H1 (cell line): Measurements from ENCODE around the gene IFNG-AS1. TPM values are rescaled to one million over a fixed set of nuclear protein-coding genes. Genes with fewer than 3 reads are reported as not detected.
A peak's percentile ranks its signal among the peaks of the same experiment; 100 is the strongest.

Source experiments
- CTCF ChIA-PET: fragments of 300-600 bp; sonication (Branson Sonifier 250); formaldehyde crosslinking; loops from one replicate; lab custom pipeline; 2021; ENCODE audit not compliant: partially characterized antibody; lab: Charles Lee
- POLR2A ChIA-PET: fragments of 300-600 bp; sonication (Branson Sonifier 250); formaldehyde crosslinking; loops from one replicate; lab custom pipeline; 2021; ENCODE audit warnings: inconsistent platforms; ENCODE audit not compliant: partially characterized antibody; lab: Charles Lee
- DNase-seq, 2 experiments: peaks; one replicate each; pipeline versions ENCODE4 v3.0.0 to v3.0.0-alpha.2; 2010 to 2022; ENCODE audit warnings: low spot score in 2 of 2, low read depth in 1 of 2, mixed read lengths in 1 of 2
- FAIRE-seq: peaks from 2 replicates; lab custom pipeline; 2011; peaks lifted over from hg19 to GRCh38; lab: Jason Lieb, UNC
- H2AFZ ChIP-seq: 2 replicates; pipeline ENCODE4 v1.8.1; 2012; ENCODE audit warnings: low read length, inconsistent platforms
- H2AK5ac ChIP-seq: 2 replicates; pipeline ENCODE4 v1.6.1; 2013; ENCODE audit warnings: low read depth, low read length
- H2BK120ac ChIP-seq: replicated peaks from 2 replicates; pipeline ENCODE3; 2013; ENCODE audit warnings: low read depth, low read length, inconsistent platforms
- H2BK12ac ChIP-seq: 2 replicates; pipeline ENCODE4 v1.6.1; 2013; ENCODE audit warnings: low read depth, low read length
- H2BK15ac ChIP-seq: 2 replicates; pipeline ENCODE4 v1.6.1; 2013; ENCODE audit warnings: low read length
- H2BK20ac ChIP-seq: 2 replicates; pipeline ENCODE4 v1.6.1; 2013; ENCODE audit warnings: low read length
- H2BK5ac ChIP-seq: 2 replicates; pipeline ENCODE4 v1.6.1; 2013; ENCODE audit warnings: low read depth, low read length
- H3K14ac ChIP-seq: 2 replicates; pipeline ENCODE4 v1.6.1; 2013; ENCODE audit warnings: inconsistent platforms; ENCODE audit not compliant: insufficient read length
- H3K18ac ChIP-seq: 2 replicates; pipeline ENCODE4 v1.6.1; 2013; ENCODE audit warnings: low read length; ENCODE audit errors: extremely low read depth
- H3K23ac ChIP-seq: 2 replicates; pipeline ENCODE4 v1.6.1; 2013; ENCODE audit warnings: inconsistent platforms; ENCODE audit not compliant: insufficient read length
- H3K23me2 ChIP-seq: 2 replicates; pipeline ENCODE4 v1.6.1; 2013; ENCODE audit warnings: low read depth, low read length
- H3K27ac ChIP-seq: 2 replicates; pipeline ENCODE4 v1.6.1; 2011; ENCODE audit warnings: low read depth, low read length, inconsistent platforms
- H3K27me3 ChIP-seq, 4 experiments: replicated peaks in 1 of 4; 1 replicate in 1 of 4; 2 replicates in 3 of 4; pipeline versions ENCODE4 v1.6.1 to v1.8.1; 2011 to 2013; ENCODE audit warnings: low read length in 3 of 4, mild to moderate bottlenecking in 3 of 4, inconsistent platforms in 2 of 4, mixed read lengths in 2 of 4, moderate library complexity in 1 of 4; ENCODE audit not compliant: control insufficient read depth in 3 of 4, insufficient read depth in 3 of 4; ENCODE audit errors: extremely low read depth in 1 of 4
- H3K36me3 ChIP-seq, 4 experiments: 2 replicates each; pipeline versions ENCODE4 v1.6.1 to v1.8.1; 2011 to 2013; ENCODE audit warnings: mild to moderate bottlenecking in 4 of 4, low read length in 3 of 4, moderate library complexity in 2 of 4, control low read depth in 1 of 4, inconsistent platforms in 1 of 4; ENCODE audit not compliant: insufficient read depth in 4 of 4, control insufficient read depth in 2 of 4
- H3K4ac ChIP-seq: replicated peaks from 2 replicates; pipeline ENCODE3; 2013; ENCODE audit warnings: low read length, low read depth, mixed read lengths, inconsistent platforms; ENCODE audit not compliant: insufficient read length
- H3K4me1 ChIP-seq, 4 experiments: replicated peaks in 1 of 4; 1 replicate in 1 of 4; 2 replicates in 3 of 4; pipeline versions ENCODE4 v1.6.1 to v1.8.1; 2011 to 2013; ENCODE audit warnings: low read length in 3 of 4, inconsistent platforms in 2 of 4, mixed read lengths in 1 of 4; ENCODE audit not compliant: insufficient read depth in 4 of 4, control insufficient read depth in 3 of 4
- H3K4me2 ChIP-seq, 2 experiments: 2 replicates each; pipeline versions ENCODE4 v1.6.1 to v1.8.1; 2011 to 2013; ENCODE audit warnings: low read depth in 2 of 2, low read length in 2 of 2, control low read depth in 1 of 2, inconsistent platforms in 1 of 2, mild to moderate bottlenecking in 1 of 2; ENCODE audit not compliant: insufficient read depth in 1 of 2
- H3K4me3 ChIP-seq, 4 experiments: fragments of 200-600, 300-600 bp in 1 of 4; sonication (generic), shearing (Covaris generic), sonication (Bioruptor Twin) in 1 of 4; 2 replicates each; pipeline versions ENCODE4 v1.5.1 to v1.8.1; 2011 to 2016; ENCODE audit warnings: low read length in 4 of 4, low read depth in 3 of 4, control low read depth in 2 of 4, inconsistent platforms in 2 of 4, mild to moderate bottlenecking in 2 of 4, mixed read lengths in 1 of 4, moderate library complexity in 1 of 4; ENCODE audit not compliant: insufficient read depth in 2 of 4; ENCODE audit errors: extremely low read depth in 1 of 4
- H3K56ac ChIP-seq: replicated peaks from 2 replicates; pipeline ENCODE3; 2013; ENCODE audit warnings: low read depth, mild to moderate bottlenecking, mixed read lengths, low read length, inconsistent platforms; ENCODE audit not compliant: insufficient read length
- H3K79me1 ChIP-seq: 2 replicates; pipeline ENCODE4 v1.6.1; 2013; ENCODE audit warnings: low read depth, low read length, control low read depth
- H3K79me2 ChIP-seq, 2 experiments: 2 replicates each; pipeline versions ENCODE4 v1.6.1 to v1.8.1; 2012 to 2013; ENCODE audit warnings: low read length in 2 of 2, mild to moderate bottlenecking in 2 of 2, inconsistent platforms in 1 of 2; ENCODE audit not compliant: insufficient read depth in 2 of 2, control insufficient read depth in 1 of 2
- H3K9ac ChIP-seq, 4 experiments: replicated peaks in 1 of 4; 1 replicate in 1 of 4; 2 replicates in 3 of 4; pipeline versions ENCODE4 v1.6.1 to v1.8.1; 2011 to 2013; ENCODE audit warnings: low read depth in 3 of 4, low read length in 3 of 4, control low read depth in 2 of 4, mild to moderate bottlenecking in 2 of 4, moderate library complexity in 2 of 4, inconsistent platforms in 1 of 4; ENCODE audit errors: extremely low read depth in 1 of 4
- H3K9me3 ChIP-seq, 2 experiments: 2 replicates each; pipeline versions ENCODE4 v1.6.1 to v1.8.1; 2012 to 2013; ENCODE audit warnings: mild to moderate bottlenecking in 2 of 2, moderate library complexity in 2 of 2, control low read depth in 1 of 2, inconsistent platforms in 1 of 2, low read depth in 1 of 2, low read length in 1 of 2, mixed read lengths in 1 of 2; ENCODE audit not compliant: insufficient read depth in 2 of 2
- H4K20me1 ChIP-seq, 2 experiments: replicated peaks in 1 of 2; 2 replicates each; pipeline versions ENCODE3 to v1.8.1; 2011 to 2013; ENCODE audit warnings: inconsistent platforms in 2 of 2, low read length in 2 of 2, mild to moderate bottlenecking in 1 of 2; ENCODE audit not compliant: insufficient read depth in 2 of 2, control insufficient read depth in 1 of 2
- H4K5ac ChIP-seq: 2 replicates; pipeline ENCODE4 v1.6.1; 2013; ENCODE audit warnings: low read length, low read depth, mixed read lengths, inconsistent platforms; ENCODE audit not compliant: insufficient read length
- H4K8ac ChIP-seq: 2 replicates; pipeline ENCODE4 v1.8.0; 2013; ENCODE audit warnings: mild to moderate bottlenecking, moderate library complexity, low read length, inconsistent platforms; ENCODE audit not compliant: insufficient read depth; ENCODE audit errors: extremely low read depth
- H4K91ac ChIP-seq: replicated peaks from 2 replicates; pipeline ENCODE3; 2013; ENCODE audit warnings: low read length, mixed read lengths, inconsistent platforms; ENCODE audit not compliant: insufficient read length
- CHD1 ChIP-seq: IDR thresholded peaks from 2 replicates; pipeline ENCODE4 v1.6.1; 2012; ENCODE audit warnings: low read depth, low read length, improper control_type of control experiment
- RAD21 ChIP-seq, 2 experiments: IDR thresholded peaks in 1 of 2; conservative IDR thresholded peaks in 1 of 2; 2 replicates each; pipeline ENCODE4 v1.6.1; 2011; ENCODE audit warnings: low read depth in 2 of 2, low read length in 2 of 2, improper control_type of control experiment in 1 of 2, inconsistent platforms in 1 of 2, mild to moderate bottlenecking in 1 of 2, moderate library complexity in 1 of 2
- RNF2 ChIP-seq: fragments of 200-900, 300-1000 bp; sonication (generic); IDR thresholded peaks from 2 replicates; pipeline ENCODE4 v1.7.1; 2016; ENCODE audit warnings: borderline replicate concordance, low read depth, mild to moderate bottlenecking, antibody characterized with exemption, low read length; ENCODE audit not compliant: poor library complexity, severe bottlenecking; ENCODE audit errors: missing control alignments
- WGBS, 2 experiments: shearing (Covaris generic) in 1 of 2; methylation state at CpG; one replicate each; pipeline versions ENCODE4 v1.1.6 to v1.1.7; 2013 to 2015; ENCODE audit warnings: low lambda C conversion rate in 2 of 2, mixed read lengths in 2 of 2, inconsistent platforms in 1 of 2, low coverage in 1 of 2, missing lambda C conversion rate in 1 of 2; ENCODE audit not compliant: insufficient replicate concordance in 2 of 2, insufficient coverage in 1 of 2, insufficient read length in 1 of 2; ENCODE audit errors: extremely low coverage in 1 of 2, missing lambda C conversion rate in 1 of 2; 5-methylcytosine and 5-hydroxymethylcytosine counted together
- polyA plus RNA-seq, 7 experiments: library from polyadenylated mRNA; depleted of rRNA in 3 of 7; stranded (reverse) in 5 of 7; unstranded in 2 of 7; fragments of >200 nt in 5 of 7; fragments of 200-250 nt in 2 of 7; gene quantifications; 1 replicate in 5 of 7; 2 replicates in 1 of 7; 4 replicates in 1 of 7; pipeline versions ENCODE4 v1.2.1 to v1.2.3, GENCODE V29; 2011 to 2013; ENCODE audit warnings: missing spikeins in 2 of 7, mixed read lengths in 2 of 7
- total RNA-seq: library from RNA; stranded (reverse); fragmentation: NEBNext Ultra II Directional; extraction: Animal tissue kit (Norgen Biotek cat#: 25700); gene quantifications from 2 replicates; pipeline ENCODE4 v1.2.1, GENCODE V29; 2021
- TF ChIP-seq, protein P1 (sequence below), 3 experiments: IDR thresholded peaks; 1 replicate in 2 of 3; 2 replicates in 1 of 3; pipeline versions ENCODE4 v1.5.1 to v1.6.1; 2011; ENCODE audit warnings: low read length in 3 of 3, mild to moderate bottlenecking in 3 of 3, inconsistent platforms in 2 of 3, low read depth in 1 of 3, moderate library complexity in 1 of 3; ENCODE audit not compliant: insufficient read depth in 1 of 3; ENCODE audit errors: control extremely low read depth in 1 of 3

The IFNG-AS1 gene
- total and polyA plus RNA-seq, 2 of the 8 experiments (the other 6 are each of a cell fraction or from before 2014, with no cell fraction given): not detected

DNA sequence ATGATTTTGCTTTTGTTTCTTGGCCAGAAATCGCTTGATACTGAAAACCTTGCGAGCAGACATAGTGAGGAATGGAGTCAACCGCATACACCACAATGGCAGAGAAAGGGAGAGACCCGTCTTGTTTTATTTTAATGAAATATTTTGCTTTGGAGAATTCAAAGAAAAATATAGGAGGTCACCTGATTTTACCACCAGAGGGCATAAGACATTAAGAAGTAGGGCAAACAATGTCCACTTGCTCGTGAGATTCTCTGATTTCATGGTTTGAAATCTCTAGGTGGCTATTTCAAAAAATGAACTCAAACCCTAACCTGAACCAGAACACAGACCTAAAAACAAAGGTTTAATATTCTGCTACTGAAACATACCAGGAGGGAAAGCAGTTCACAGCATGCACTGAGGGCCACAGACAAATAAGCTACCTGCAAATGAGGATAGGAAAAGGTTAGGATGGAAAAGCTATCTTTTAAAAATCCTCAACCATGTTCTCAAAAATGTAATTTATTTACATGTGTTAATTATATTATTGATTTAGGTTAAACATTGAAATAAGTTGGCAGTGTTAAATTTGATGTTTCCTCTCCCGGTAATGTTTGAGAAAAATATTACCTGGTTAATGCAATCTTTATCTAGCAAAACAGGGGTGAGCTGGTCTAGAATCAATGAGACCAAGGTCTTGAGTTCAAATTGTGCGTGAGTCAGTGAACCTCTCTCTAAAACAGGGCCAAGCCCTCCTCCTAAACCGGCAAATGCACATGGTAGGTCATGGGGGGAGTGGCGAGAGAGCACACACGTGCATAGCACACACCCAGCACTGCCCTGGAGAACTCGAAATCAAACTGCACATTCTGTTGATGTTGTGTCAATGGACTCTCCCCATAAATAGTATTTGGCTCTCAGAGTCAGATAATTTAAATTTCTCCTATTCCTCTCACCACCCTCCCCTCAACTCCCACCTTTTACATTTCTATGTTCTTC lies 12.5 kb downstream of the IFNG-AS1 start:
- Histone ChIP-seq H3K4me3 (no peak overlapping the region), H3K9me3 (0 out of 4 replicates have a peak, but pooled peaks cover 0 to 3% of the 10 kb centered on the region in 2 experiments), H2AK5ac (no peak overlapping the region), H3K9ac (no peak overlapping the region), H3K4me1 (no peaks in the 10 kb centered on the region; a peak in 2 of 7 replicates), H4K20me1 (no peaks in the 10 kb centered on the region), H4K5ac (no peak overlapping the region), H3K79me1 (no peaks in the 10 kb centered on the region), H4K91ac (no peak overlapping the region), H2BK20ac (no peak overlapping the region), H3K27me3 (no peaks in the 10 kb centered on the region), H2AFZ (peak overlapping the region; percentile 70; the same call in 1 of the 2 replicates), H2BK15ac (no peak overlapping the region), H3K4me2 (no peak overlapping the region), H3K23ac (no peak overlapping the region), H3K36me3 (no peaks in the 10 kb centered on the region), H3K14ac (no peak overlapping the region), H2BK120ac (no peak overlapping the region), H3K27ac (no peak overlapping the region), H2BK5ac (no peak overlapping the region), H3K56ac (no peak overlapping the region), H2BK12ac (no peak overlapping the region), H3K4ac (no peak overlapping the region), H3K18ac (no peak overlapping the region), H4K8ac (no peak overlapping the region), H3K23me2 (no peaks in the 10 kb centered on the region), H3K79me2 (no peaks in the 10 kb centered on the region)
- CTCF ChIA-PET: interaction anchor here (0.7 to 2.4 kb wide), 4 partner anchors 16 to 298 kb away, joined by 3 to 10 read pairs (median 3); no protein-coding TSS in a partner anchor
- TF ChIP-seq, protein P1, sequence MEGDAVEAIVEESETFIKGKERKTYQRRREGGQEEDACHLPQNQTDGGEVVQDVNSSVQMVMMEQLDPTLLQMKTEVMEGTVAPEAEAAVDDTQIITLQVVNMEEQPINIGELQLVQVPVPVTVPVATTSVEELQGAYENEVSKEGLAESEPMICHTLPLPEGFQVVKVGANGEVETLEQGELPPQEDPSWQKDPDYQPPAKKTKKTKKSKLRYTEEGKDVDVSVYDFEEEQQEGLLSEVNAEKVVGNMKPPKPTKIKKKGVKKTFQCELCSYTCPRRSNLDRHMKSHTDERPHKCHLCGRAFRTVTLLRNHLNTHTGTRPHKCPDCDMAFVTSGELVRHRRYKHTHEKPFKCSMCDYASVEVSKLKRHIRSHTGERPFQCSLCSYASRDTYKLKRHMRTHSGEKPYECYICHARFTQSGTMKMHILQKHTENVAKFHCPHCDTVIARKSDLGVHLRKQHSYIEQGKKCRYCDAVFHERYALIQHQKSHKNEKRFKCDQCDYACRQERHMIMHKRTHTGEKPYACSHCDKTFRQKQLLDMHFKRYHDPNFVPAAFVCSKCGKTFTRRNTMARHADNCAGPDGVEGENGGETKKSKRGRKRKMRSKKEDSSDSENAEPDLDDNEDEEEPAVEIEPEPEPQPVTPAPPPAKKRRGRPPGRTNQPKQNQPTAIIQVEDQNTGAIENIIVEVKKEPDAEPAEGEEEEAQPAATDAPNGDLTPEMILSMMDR (IDR thresholded peaks at IDR 0.05; ENCODE audit: control extremely low read depth in 1 of 3, insufficient read depth in 1 of 3, low read depth in 1 of 3, low read length in 3 of 3): peak in 2 of 3 experiments; percentile 26 to 31; a peak in 2 of 4 replicates
- TF ChIP-seq CHD1 (no peak), RNF2 (no peak), RAD21 (IDR thresholded peaks at IDR 0.05 in 1 of 2, conservative IDR thresholded peaks at IDR 0.05 in 1 of 2; ENCODE audit: low read depth in 2 of 2, low read length in 2 of 2) (peak; percentile 32 to 53; a peak in 3 of 4 replicates)
- WGBS, 2 experiments: 86% methylated on average over 11 of the region's 11 CpGs; no CpG with 5 or more reads in 1 of the 2 experiments
- DNase-seq: no peak
- POLR2A ChIA-PET: no interaction called here
- FAIRE-seq: peak; percentile 63
